SK-N-SH treated with all-trans-retinoic acid at 6 μM for 48 hours (cell line): ENCODE measurements around the gene TMEM229A.
"Not testable (repeated sequence)": the region's sequence is repeated elsewhere in the genome, so short reads cannot be mapped to it uniquely, and the experiment has no call there.

Source experiments
- ATAC-seq: fragments of 200-7000 bp; cut with Tn5 transposase; 3 replicates; pipeline ENCODE4 v1.9.1; 2020; ENCODE audit warnings: mild to moderate bottlenecking, moderate library complexity
- ARNTL ChIP-seq: fragments of 450-650 bp; formaldehyde crosslinking; IDR thresholded peaks from 2 replicates; pipeline ENCODE4 v1.5.0; 2020; ENCODE audit warnings: low read depth, mild to moderate bottlenecking, moderate library complexity, borderline replicate concordance
- BACH2 ChIP-seq: fragments of 250-450 bp; sonication (Bioruptor Pico); IDR thresholded peaks from 2 replicates; pipeline ENCODE4 v1.9.0; 2021; ENCODE audit warnings: mild to moderate bottlenecking, borderline replicate concordance
- CREB5 ChIP-seq: fragments of 250-450 bp; sonication (Bioruptor Pico); IDR thresholded peaks from 2 replicates; pipeline ENCODE4 v1.5.1; 2020; ENCODE audit warnings: low read depth, mild to moderate bottlenecking, moderate library complexity
- CSDC2 ChIP-seq: fragments of 250-450 bp; sonication (Bioruptor Pico); IDR thresholded peaks from 2 replicates; pipeline ENCODE4 v1.5.0; 2020; ENCODE audit warnings: mild to moderate bottlenecking, moderate library complexity
- CSRNP3 ChIP-seq: fragments of 250-450 bp; sonication (Bioruptor Pico); IDR thresholded peaks from 2 replicates; pipeline ENCODE4 v1.5.1; 2021; ENCODE audit warnings: mild to moderate bottlenecking, moderate library complexity
- ESRRG ChIP-seq: fragments of 250-450 bp; sonication (Bioruptor Pico); IDR thresholded peaks from 2 replicates; pipeline ENCODE4 v1.6.1; 2021; ENCODE audit warnings: mild to moderate bottlenecking
- GLIS3 ChIP-seq: fragments of 250-450 bp; sonication (Bioruptor Pico); IDR thresholded peaks from 2 replicates; pipeline ENCODE4 v1.5.0; 2020; ENCODE audit warnings: mild to moderate bottlenecking, moderate library complexity
- ISL1 ChIP-seq: fragments of 250-450 bp; sonication (Bioruptor Pico); IDR thresholded peaks from 2 replicates; pipeline ENCODE4 v2.1.2; 2022; ENCODE audit warnings: mild to moderate bottlenecking, moderate library complexity
- OSR1 ChIP-seq: fragments of 250-450 bp; sonication (Bioruptor Pico); IDR thresholded peaks from 2 replicates; pipeline ENCODE4 v1.8.0; 2022; ENCODE audit warnings: moderate library complexity, mild to moderate bottlenecking, inconsistent platforms
- PPARA ChIP-seq: fragments of 250-450 bp; sonication (Bioruptor Pico); IDR thresholded peaks from 2 replicates; pipeline ENCODE4 v1.5.0; 2020; ENCODE audit warnings: mild to moderate bottlenecking, borderline replicate concordance
- RARB ChIP-seq: fragments of 250-450 bp; sonication (Bioruptor Pico); IDR thresholded peaks from 2 replicates; pipeline ENCODE4 v1.8.0; 2021; ENCODE audit warnings: mild to moderate bottlenecking, moderate library complexity
- SNAI2 ChIP-seq: fragments of 250-450 bp; sonication (Bioruptor Pico); IDR thresholded peaks from 2 replicates; pipeline ENCODE4 v1.5.0; 2020; ENCODE audit warnings: mild to moderate bottlenecking, moderate library complexity
- TCF4 ChIP-seq: fragments of 250-450 bp; sonication (Bioruptor Pico); IDR thresholded peaks from 2 replicates; pipeline ENCODE4 v1.8.0; 2021; ENCODE audit warnings: mild to moderate bottlenecking, moderate library complexity, borderline replicate concordance
- TOX ChIP-seq: fragments of 250-450 bp; sonication (Bioruptor Pico); IDR thresholded peaks from 2 replicates; pipeline ENCODE4 v1.8.0; 2021; ENCODE audit warnings: mild to moderate bottlenecking, moderate library complexity, borderline replicate concordance
- TSHZ2 ChIP-seq: fragments of 250-450 bp; sonication (Bioruptor Pico); IDR thresholded peaks from 2 replicates; pipeline ENCODE4 v1.5.0; 2020; ENCODE audit warnings: mild to moderate bottlenecking, moderate library complexity
- ZC3H10 ChIP-seq: fragments of 250-450 bp; sonication (Bioruptor Pico); IDR thresholded peaks from 2 replicates; pipeline ENCODE4 v1.5.1; 2021; ENCODE audit warnings: mild to moderate bottlenecking, moderate library complexity
- ZFP3 ChIP-seq: fragments of 250-450 bp; sonication (Bioruptor Pico); IDR thresholded peaks from 2 replicates; pipeline ENCODE4 v1.5.0; 2020; ENCODE audit warnings: mild to moderate bottlenecking, moderate library complexity
- ZFP30 ChIP-seq: fragments of 450-650 bp; formaldehyde crosslinking; IDR thresholded peaks from 2 replicates; pipeline ENCODE4 v1.5.0; 2022; ENCODE audit warnings: mild to moderate bottlenecking, moderate library complexity
- ZNF565 ChIP-seq: fragments of 450-650 bp; formaldehyde crosslinking; conservative IDR thresholded peaks from 2 replicates; pipeline ENCODE4 v1.5.0; 2020; ENCODE audit warnings: low read depth, mild to moderate bottlenecking, moderate library complexity
- ZNF70 ChIP-seq: fragments of 450-650 bp; formaldehyde crosslinking; IDR thresholded peaks from 2 replicates; pipeline ENCODE4 v1.5.0; 2020; ENCODE audit warnings: mild to moderate bottlenecking, moderate library complexity
- ZNF8 ChIP-seq: fragments of 450-650 bp; formaldehyde crosslinking; IDR thresholded peaks from 2 replicates; pipeline ENCODE4 v1.5.0; 2020; ENCODE audit warnings: mild to moderate bottlenecking, moderate library complexity

The TMEM229A gene

GRCh38 chr7:124032369-124033094 is at the start of gene TMEM229A:
Gene TMEM229A, minus strand, starts transcription at chr7:124033067. Its CDS starts 64 bp downstream, at chr7:124033003.
- peak; percentile 86 for ATAC-seq
- peak; percentile 20; the same call in 1 of the 2 replicates for TF ChIP-seq TCF4
- TF ChIP-seq ZNF8 (CRISPR knock-in tag), result 0 out of 2 replicates have a peak, but pooled peaks have one; percentile 5
- TF ChIP-seq TSHZ2 (CRISPR knock-in tag), result no peak
- no peak for TF ChIP-seq ZFP3 (CRISPR knock-in tag)
- TF ChIP-seq GLIS3 (CRISPR knock-in tag), result 0 out of 2 replicates have a peak, but pooled peaks have one; percentile 6

- not testable (repeated sequence) for ATAC-seq
Measured at GRCh38 chr7:124082234-124082633, 49.4 kb upstream of the TMEM229A start.

- ATAC-seq, result no peak
- TF ChIP-seq ISL1 (CRISPR knock-in tag) (no peak), CSDC2 (CRISPR knock-in tag) (no peak), SNAI2 (CRISPR knock-in tag) (no peak), ZC3H10 (CRISPR knock-in tag) (no peak)
Measured at GRCh38 chr7:124077546-124077945, 44.7 kb upstream of the TMEM229A start.

- TF ChIP-seq ZFP3 (CRISPR knock-in tag) (no peak), CREB5 (no peak), SNAI2 (CRISPR knock-in tag) (no peak), RARB (no peak), CSDC2 (CRISPR knock-in tag) (no peak), ZNF8 (CRISPR knock-in tag) (no peak), ESRRG (CRISPR knock-in tag) (no peak), ZNF565 (CRISPR knock-in tag) (no peak), ZC3H10 (CRISPR knock-in tag) (no peak), GLIS3 (CRISPR knock-in tag) (no peak), BACH2 (CRISPR knock-in tag) (no peak), ARNTL (CRISPR knock-in tag) (no peak), PPARA (CRISPR knock-in tag) (no peak), ZNF70 (CRISPR knock-in tag) (no peak), TCF4 (no peak)
- ATAC-seq, result no peak
Measured at GRCh38 chr7:124076841-124077240, 44.0 kb upstream of the TMEM229A start.

GRCh38 chr7:124074007-124074406 is 41.1 kb upstream of the TMEM229A start:
- TF ChIP-seq TSHZ2 (CRISPR knock-in tag) (peak; percentile 94), CSRNP3 (CRISPR knock-in tag) (peak; percentile 18; the same call in 1 of the 2 replicates), TCF4 (peak; percentile 91), ISL1 (CRISPR knock-in tag) (peak; percentile 79), OSR1 (CRISPR knock-in tag) (no peak), TOX (CRISPR knock-in tag) (no peak), ZFP30 (no peak), ZNF8 (CRISPR knock-in tag) (no peak), SNAI2 (CRISPR knock-in tag) (peak; percentile 65; the same call in 1 of the 2 replicates), ZFP3 (CRISPR knock-in tag) (0 out of 2 replicates have a peak, but pooled peaks have one; percentile 26)
- ATAC-seq, result peak; percentile 57; the same call in 1 of the 3 replicates
